K562 (cell line): ENCODE measurements around the gene CBFA2T2. TPM values are rescaled to one million over a fixed set of nuclear protein-coding genes. Genes with fewer than 3 reads are reported as not detected.

ENCODE experiments used
- ATAC-seq: fragments of 200-7000 bp; cut with Tn5 transposase; 3 replicates; pipeline ENCODE4 v1.9.1; 2020; ENCODE audit warnings: moderate library complexity
- BruUV-seq: library from RNA; stranded (reverse); fragments of 400-500 nt; replicated peaks from 2 replicates; lab custom pipeline; 2021; lab: Mats Ljungman, UMichigan
- CTCF ChIA-PET: fragments of 300-600 bp; formaldehyde crosslinking; extraction: SDS; loops from one replicate; lab custom pipeline; 2021; ENCODE audit warnings: low intra/inter-chr PET ratio; lab: Yijun Ruan, JAX
- POLR2A ChIA-PET: fragments of 300-600, 350-650 bp; sonication (Branson Sonifier 250); formaldehyde crosslinking; extraction: SDS; loops from one replicate; lab custom pipeline; 2021; ENCODE audit warnings: antibody characterized with exemption, inconsistent platforms; lab: Yijun Ruan, JAX
- DNase-seq, 4 experiments: peaks; one replicate each; pipeline versions ENCODE4 v3.0.0 to v3.0.0-alpha.2; 2011 to 2018; ENCODE audit warnings: low spot score in 3 of 4, mixed read lengths in 3 of 4; ENCODE audit errors: extremely low read depth in 1 of 4
- FAIRE-seq: peaks from 2 replicates; lab custom pipeline; 2011; peaks lifted over from hg19 to GRCh38; lab: Jason Lieb, UNC
- H2AFZ ChIP-seq: 2 replicates; pipeline ENCODE4 v1.6.0; 2011; ENCODE audit warnings: low read depth, low read length, control low read depth, inconsistent platforms
- H3K27ac ChIP-seq: fragments of 200-600 bp; 3 replicates; pipeline ENCODE4 v1.8.0; 2011; ENCODE audit warnings: low read depth, mild to moderate bottlenecking, control low read depth, inconsistent platforms, low read length, moderate library complexity, mixed read lengths; ENCODE audit errors: extremely low read depth
- H3K27me3 ChIP-seq, 2 experiments: fragments of 300-600 bp in 1 of 2; 2 replicates in 1 of 2; 3 replicates in 1 of 2; pipeline versions ENCODE4 v1.6.0 to v1.8.0; 2011; ENCODE audit warnings: inconsistent platforms in 2 of 2, low read length in 2 of 2, mild to moderate bottlenecking in 1 of 2, mixed read lengths in 1 of 2, moderate library complexity in 1 of 2; ENCODE audit not compliant: control insufficient read depth in 2 of 2, insufficient read depth in 2 of 2
- H3K36me3 ChIP-seq: fragments of 300-600 bp; 3 replicates; pipeline ENCODE4 v1.8.0; 2011; ENCODE audit warnings: mild to moderate bottlenecking, low read length, inconsistent platforms; ENCODE audit not compliant: control insufficient read depth, insufficient read depth
- H3K4me1 ChIP-seq, 2 experiments: fragments of 200-600 bp in 1 of 2; replicated peaks in 1 of 2; 2 replicates in 1 of 2; 3 replicates in 1 of 2; pipeline versions ENCODE4 v1.5.1 to v1.8.0; 2011; ENCODE audit warnings: inconsistent platforms in 2 of 2, low read length in 2 of 2, mild to moderate bottlenecking in 1 of 2, mixed read lengths in 1 of 2, moderate library complexity in 1 of 2; ENCODE audit not compliant: control insufficient read depth in 2 of 2, insufficient read depth in 2 of 2
- H3K4me2 ChIP-seq: 2 replicates; pipeline ENCODE4 v1.6.1; 2011; ENCODE audit warnings: low read length, control low read depth, inconsistent platforms, mixed read lengths; ENCODE audit not compliant: insufficient read depth
- H3K4me3 ChIP-seq: fragments of 200-600 bp; sonication (generic), shearing (Covaris generic); 2 replicates; pipeline ENCODE4 v1.5.1; 2016; ENCODE audit warnings: control low read depth, inconsistent platforms
- H3K79me2 ChIP-seq: fragments of 200-600 bp; 3 replicates; pipeline ENCODE4 v1.8.0; 2011; ENCODE audit warnings: low read length, inconsistent platforms; ENCODE audit not compliant: control insufficient read depth, insufficient read depth
- H3K9ac ChIP-seq, 2 experiments: 2 replicates each; pipeline versions ENCODE4 v1.6.0 to v1.6.1; 2011; ENCODE audit warnings: low read depth in 2 of 2, low read length in 2 of 2, control low read depth in 1 of 2, inconsistent platforms in 1 of 2, mild to moderate bottlenecking in 1 of 2, mixed read lengths in 1 of 2; ENCODE audit not compliant: insufficient read depth in 1 of 2
- H3K9me1 ChIP-seq: one replicate; pipeline ENCODE4 v1.6.0; 2011; ENCODE audit warnings: inconsistent platforms, mild to moderate bottlenecking, low read length, moderate library complexity; ENCODE audit not compliant: control insufficient read depth, insufficient read depth
- H3K9me3 ChIP-seq: replicated peaks from 2 replicates; pipeline ENCODE4 v1.5.1; 2011; ENCODE audit warnings: low read depth, low read length, inconsistent platforms; ENCODE audit not compliant: control insufficient read depth, insufficient read depth
- H4K20me1 ChIP-seq: replicated peaks from 2 replicates; pipeline ENCODE4 v1.6.1; 2011; ENCODE audit warnings: low read length, inconsistent platforms, mixed read lengths; ENCODE audit not compliant: control insufficient read depth, insufficient read depth
- E2F8 ChIP-seq: fragments of 450-650 bp; IDR thresholded peaks from 2 replicates; pipeline ENCODE4 v1.7.1; 2018; ENCODE audit warnings: mild to moderate bottlenecking, low read depth; ENCODE audit not compliant: partially characterized antibody
- MYNN ChIP-seq, 2 experiments: sonication (generic); formaldehyde crosslinking in 1 of 2; IDR thresholded peaks; 2 replicates each; pipeline versions ENCODE4 v1.5.0 to v1.6.1; 2016 to 2020; ENCODE audit warnings: antibody characterized with exemption in 1 of 2, missing genetic modification reagents in 1 of 2
- WGBS: fragments of 100-300 bp; shearing (Covaris generic); methylation state at CpG from one replicate; pipeline ENCODE4 v1.1.6; 2016; ENCODE audit warnings: low coverage, mixed read lengths; ENCODE audit not compliant: insufficient coverage; ENCODE audit errors: missing lambda C conversion rate; 5-methylcytosine and 5-hydroxymethylcytosine counted together
- in situ Hi-C: fragments of 300-500 bp; cut with MboI; formaldehyde crosslinking; loops from 4 replicates; pipeline ENCODE4 v1.15.0; 2018; ENCODE audit warnings: inconsistent platforms, mixed read lengths
- intact Hi-C: fragments of 100-400 bp; cut with micrococcal nuclease; formaldehyde crosslinking; loops from 2 replicates; pipeline ENCODE4 v1.14.2; 2022
- polyA plus RNA-seq, 8 experiments: library from polyadenylated mRNA; depleted of rRNA in 4 of 8; stranded (reverse) in 5 of 8; unstranded in 3 of 8; fragments of >200 nt; fragmentation: Nextera tagmentation in 2 of 8; fragmentation: Illumina TruSeq in 1 of 8; extraction: Ambion mirVana in 2 of 8; extraction: Trizol in 1 of 8; gene quantifications; 2 replicates each; pipeline versions ENCODE4 v1.2.1 to v1.2.3, GENCODE V29; 2011 to 2014; ENCODE audit warnings: inconsistent platforms in 1 of 8, missing spikeins in 1 of 8
- total RNA-seq, 7 experiments: library from RNA; depleted of rRNA in 6 of 7; stranded (reverse); fragments of >200 nt in 6 of 7; fragmentation: Illumina TruSeq in 2 of 7; extraction: Trizol in 2 of 7; gene quantifications; 2 replicates each; pipeline versions ENCODE4 v1.2.1 to v1.2.3, GENCODE V29; 2011 to 2021; ENCODE audit warnings: low replicate concordance in 1 of 7

The CBFA2T2 gene
- total and polyA plus RNA-seq, 9 of the 15 experiments (the other 6 are each of a cell fraction or from before 2014, with no cell fraction given): 0.27 to 9.6 (median 5.8) TPM

GRCh38 chr20:33660685-33661058 is 170.8 kb downstream of the CBFA2T2 start:
- Histone ChIP-seq H3K27ac (no peak overlapping the region), H3K9me1 (no peaks in the 10 kb centered on the region), H3K4me2 (no peak overlapping the region), H3K9ac (peak overlapping the region in 1 of 2 experiments; percentile 50; a peak in 2 of 4 replicates), H3K9me3 (no peaks in the 10 kb centered on the region), H3K4me1 (peaks cover 16 to 56% of the 10 kb centered on the region in 2 experiments; a peak in 4 of 5 replicates), H2AFZ (no peak overlapping the region), H3K4me3 (no peak overlapping the region), H3K36me3 (peaks cover 55% of the 10 kb centered on the region; the same call in 2 of the 3 replicates), H3K79me2 (peaks cover 18% of the 10 kb centered on the region), H3K27me3 (no peaks in the 10 kb centered on the region), H4K20me1 (peaks cover 11% of the 10 kb centered on the region; the same call in 1 of the 2 replicates)
- no TSS peak for BruUV-seq
- intact Hi-C loops: no loop called here
- ChIA-PET POLR2A (interaction anchor here (1.3 kb wide), 1 partner anchor 13 kb away, joined by 6 read pairs; no protein-coding TSS in a partner anchor), CTCF (no interaction called here)
- in situ Hi-C loops: no loop called here
- DNase-seq (no peak), FAIRE-seq (no peak), ATAC-seq (no peak)
- TF ChIP-seq E2F8 (no peak), MYNN (IDR thresholded peaks at IDR 0.05) (no peak), MYNN (CRISPR knock-in tag; IDR thresholded peaks at IDR 0.05) (no peak)
- WGBS: 92% methylated on average over 7 of the region's 7 CpGs
